ENCODE results near the gene SLC44A1.
A peak's percentile ranks its signal among the peaks of the same experiment; 100 is the strongest.

SLC44A1 gene

DNA sequence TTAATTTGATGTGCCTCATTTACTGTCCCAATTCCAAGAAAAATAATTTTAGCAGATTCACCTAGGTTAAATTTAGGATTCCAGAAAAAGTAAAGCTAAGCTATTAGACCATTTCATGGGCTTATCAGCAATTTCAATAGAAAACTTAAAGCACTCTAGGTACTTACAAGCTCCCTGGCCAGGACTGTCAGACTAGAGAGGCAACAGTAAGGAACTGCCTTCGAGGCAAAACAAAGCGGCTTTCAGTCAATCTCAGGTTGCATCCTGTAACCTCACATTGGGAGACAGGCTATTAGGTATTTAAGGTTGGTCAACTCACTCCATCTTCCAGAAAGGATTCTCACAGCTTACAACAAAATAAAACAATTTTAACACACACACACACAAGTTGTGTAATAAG, 154.7 kb downstream of the SLC44A1 start:
- no peaks in the 10 kb centered on the region for H3K4me1 ChIP-seq (ENCODE audit: control insufficient read depth, insufficient read depth, low read length)
- H3K9ac ChIP-seq (ENCODE audit: low read depth, low read length), result no peak overlapping the region
- no peak overlapping the region for H3K4me2 ChIP-seq (ENCODE audit: low read length)
- H3K27me3 ChIP-seq (ENCODE audit: control insufficient read depth, insufficient read depth, low read length), result no peaks in the 10 kb centered on the region
- H3K36me3 ChIP-seq (ENCODE audit: insufficient read depth, low read length), result peaks cover under 1% of the 10 kb centered on the region
- H3K9me3 ChIP-seq (replicated peaks; ENCODE audit: low read length), result no peaks in the 10 kb centered on the region
- no peak overlapping the region for H3K4me3 ChIP-seq (ENCODE audit: low read length)

- Histone ChIP-seq H3K9ac (ENCODE audit: low read depth, low read length) (no peak overlapping the region), H3K27me3 (ENCODE audit: control insufficient read depth, insufficient read depth, low read length) (no peaks in the 10 kb centered on the region), H3K4me2 (ENCODE audit: low read length) (no peak overlapping the region), H3K4me3 (ENCODE audit: low read length) (no peak overlapping the region), H3K4me1 (ENCODE audit: control insufficient read depth, insufficient read depth, low read length) (no peaks in the 10 kb centered on the region), H3K9me3 (replicated peaks; ENCODE audit: low read length) (no peaks in the 10 kb centered on the region), H3K36me3 (ENCODE audit: insufficient read depth, low read length) (no peaks in the 10 kb centered on the region)
These were observed 157.2 kb downstream of the SLC44A1 start for GRCh38 chr9:105401651-105402050.

DNA sequence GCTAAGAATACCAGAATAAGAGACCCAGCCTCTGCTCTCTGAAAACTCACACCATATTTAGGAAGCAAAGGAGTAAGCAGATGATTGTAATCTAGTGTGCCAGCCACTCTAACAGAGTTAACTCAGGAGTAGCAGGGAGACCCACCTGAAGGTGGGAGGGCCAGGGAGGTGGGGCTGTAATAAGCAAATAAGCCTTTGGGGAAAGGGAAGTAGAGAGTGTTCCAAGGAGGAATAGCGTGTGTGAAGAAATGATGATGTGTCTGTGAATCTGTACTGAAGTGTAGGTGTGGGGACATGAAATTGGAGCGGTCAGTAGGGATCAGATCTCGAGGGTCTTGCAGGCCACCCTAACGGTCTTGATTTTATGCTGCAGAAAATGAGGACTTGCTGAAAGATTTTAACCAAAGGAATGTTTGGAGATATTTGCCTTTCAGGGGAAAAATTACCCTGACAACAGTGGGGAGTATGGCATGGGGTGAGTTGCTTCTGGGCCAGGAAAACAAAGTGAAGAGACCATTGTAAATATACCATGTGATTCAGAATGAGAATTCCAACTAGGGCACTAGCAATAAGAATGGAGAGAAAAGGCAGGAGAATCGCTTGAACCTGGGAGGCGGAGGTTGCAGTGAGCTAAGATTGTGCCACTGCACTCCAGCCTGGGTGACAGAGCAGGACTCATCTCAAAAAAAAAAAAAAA, 159.2 kb downstream of the SLC44A1 start:
- no peak overlapping the region for H3K4me2 ChIP-seq (ENCODE audit: low read length)
- H3K36me3 ChIP-seq (ENCODE audit: insufficient read depth, low read length), result no peaks in the 10 kb centered on the region
- no peaks in the 10 kb centered on the region for H3K9me3 ChIP-seq (replicated peaks; ENCODE audit: low read length)
- no peak overlapping the region for H3K4me3 ChIP-seq (ENCODE audit: low read length)
- no peak overlapping the region for H3K9ac ChIP-seq (ENCODE audit: low read depth, low read length)
- no peaks in the 10 kb centered on the region for H3K4me1 ChIP-seq (ENCODE audit: control insufficient read depth, insufficient read depth, low read length)
- H3K27me3 ChIP-seq (ENCODE audit: control insufficient read depth, insufficient read depth, low read length), result no peaks in the 10 kb centered on the region

DNA sequence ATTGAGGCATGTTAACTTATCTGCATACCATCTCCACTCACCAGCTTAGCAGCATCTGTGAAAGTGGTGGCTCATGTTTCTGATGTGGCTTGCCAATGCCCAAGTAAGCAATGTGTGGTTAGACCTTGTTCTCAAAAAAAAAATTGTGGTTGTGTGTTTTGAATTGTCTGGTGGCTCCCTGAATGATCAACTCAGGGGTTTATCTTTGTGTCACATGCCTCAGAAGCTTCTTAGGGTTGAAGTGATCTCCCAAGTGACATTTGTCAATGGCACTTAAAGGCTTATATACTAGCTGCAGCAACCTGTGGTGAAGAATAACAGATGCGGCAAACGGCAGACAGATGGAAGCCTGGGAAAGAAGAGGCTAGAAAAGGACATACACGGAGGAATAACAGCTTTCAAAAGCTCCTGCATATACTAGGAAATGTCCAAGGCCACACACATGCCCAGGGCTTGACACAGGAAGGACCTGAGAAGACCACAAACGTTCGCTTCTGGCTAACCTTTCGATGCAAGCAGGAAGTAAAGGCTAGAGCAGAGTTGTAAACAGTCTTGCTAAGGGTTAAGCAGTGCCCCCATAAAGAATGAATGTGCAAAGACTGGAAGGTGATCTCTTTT, 161.2 kb downstream of the SLC44A1 start:
- no peak overlapping the region for H3K4me2 ChIP-seq (ENCODE audit: low read length)
- no peak overlapping the region for H3K9ac ChIP-seq (ENCODE audit: low read depth, low read length)
- no peaks in the 10 kb centered on the region for H3K9me3 ChIP-seq (replicated peaks; ENCODE audit: low read length)
- H3K4me1 ChIP-seq (ENCODE audit: control insufficient read depth, insufficient read depth, low read length), result no peaks in the 10 kb centered on the region
- H3K36me3 ChIP-seq (ENCODE audit: insufficient read depth, low read length), result no peaks in the 10 kb centered on the region
- no peaks in the 10 kb centered on the region for H3K27me3 ChIP-seq (ENCODE audit: control insufficient read depth, insufficient read depth, low read length)
- no peak overlapping the region for H3K4me3 ChIP-seq (ENCODE audit: low read length)

DNA sequence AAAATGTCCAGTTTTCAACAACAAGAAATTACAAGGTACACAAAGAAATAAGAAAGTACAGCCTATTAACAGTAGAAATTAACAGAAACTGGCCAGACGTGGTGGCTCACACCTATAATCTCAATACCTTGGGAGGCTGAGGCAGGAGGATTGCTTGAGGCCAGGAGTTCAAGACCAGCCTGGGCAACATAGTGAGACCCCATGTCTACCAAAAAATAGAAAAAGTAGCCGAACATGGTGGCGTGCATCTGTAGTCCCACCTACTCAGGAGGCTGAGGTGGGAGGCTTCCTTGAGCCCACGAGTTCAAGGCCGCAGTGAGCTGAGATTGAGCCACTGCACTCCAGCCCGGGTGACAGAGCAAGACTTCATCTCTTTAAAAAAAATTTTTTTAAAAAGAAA, 161.9 kb downstream of the SLC44A1 start:
- Histone ChIP-seq H3K4me1 (ENCODE audit: control insufficient read depth, insufficient read depth, low read length) (no peaks in the 10 kb centered on the region), H3K27me3 (ENCODE audit: control insufficient read depth, insufficient read depth, low read length) (no peaks in the 10 kb centered on the region), H3K9ac (ENCODE audit: low read depth, low read length) (no peak overlapping the region), H3K4me3 (ENCODE audit: low read length) (no peak overlapping the region), H3K4me2 (ENCODE audit: low read length) (no peak overlapping the region), H3K36me3 (ENCODE audit: insufficient read depth, low read length) (no peaks in the 10 kb centered on the region), H3K9me3 (replicated peaks; ENCODE audit: low read length) (no peaks in the 10 kb centered on the region)

DNA sequence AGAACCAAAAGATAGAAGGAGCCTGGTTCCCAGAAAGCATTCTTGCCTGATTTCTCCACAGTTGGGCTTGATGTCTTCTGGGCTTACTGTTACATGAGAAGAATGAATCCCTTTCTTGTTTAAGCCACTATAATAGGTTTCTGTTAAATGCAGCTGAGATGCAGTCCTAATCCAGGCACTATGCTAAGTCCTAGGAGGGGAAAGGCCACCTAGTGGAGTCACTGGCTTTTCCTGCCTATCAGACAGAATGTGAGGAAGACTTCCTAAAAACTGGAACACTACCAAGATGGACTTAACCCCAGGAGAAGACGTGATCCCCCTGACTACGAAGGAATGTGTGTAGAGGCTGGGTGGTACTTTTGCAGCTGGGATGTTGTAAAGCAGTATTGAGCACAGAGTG, 169.1 kb downstream of the SLC44A1 start:
- H3K4me3 ChIP-seq (ENCODE audit: low read length), result no peak overlapping the region
- H3K9me3 ChIP-seq (replicated peaks; ENCODE audit: low read length), result no peaks in the 10 kb centered on the region

GRCh38 chr9:105414947-105415661, 170.7 kb downstream of the SLC44A1 start:
- Histone ChIP-seq H3K4me1 (ENCODE audit: control insufficient read depth, insufficient read depth, low read length) (peaks cover 3% of the 10 kb centered on the region), H3K27me3 (ENCODE audit: control insufficient read depth, insufficient read depth, low read length) (no peaks in the 10 kb centered on the region)

More for the DNA sequence above, 169.1 kb downstream of the SLC44A1 start:
- H3K36me3 ChIP-seq (ENCODE audit: insufficient read depth, low read length), result no peaks in the 10 kb centered on the region
- no peaks in the 10 kb centered on the region for H3K27me3 ChIP-seq (ENCODE audit: control insufficient read depth, insufficient read depth, low read length)
- no peak overlapping the region for H3K4me2 ChIP-seq (ENCODE audit: low read length)
- H3K9ac ChIP-seq (ENCODE audit: low read depth, low read length), result no peak overlapping the region
- H3K4me1 ChIP-seq (ENCODE audit: control insufficient read depth, insufficient read depth, low read length), result peaks cover 3% of the 10 kb centered on the region

DNA sequence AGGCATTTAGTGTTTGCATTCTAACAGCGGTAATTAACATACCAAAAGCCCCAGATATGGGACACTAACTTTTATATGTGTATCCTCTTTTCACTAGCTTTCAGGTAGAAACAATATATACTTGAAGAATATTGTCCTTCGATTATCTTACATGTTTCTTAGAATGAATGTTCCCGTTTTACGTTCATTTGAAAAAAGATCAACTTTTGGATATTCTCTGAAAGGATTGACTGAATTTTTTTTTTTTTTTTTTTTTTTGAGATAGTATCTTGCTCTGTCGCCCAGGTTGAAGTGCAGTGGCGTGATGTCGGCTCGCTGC, 171.2 kb downstream of the SLC44A1 start:
- H3K9me3 ChIP-seq (replicated peaks; ENCODE audit: low read length), result no peaks in the 10 kb centered on the region
- no peak overlapping the region for H3K4me2 ChIP-seq (ENCODE audit: low read length)
- H3K36me3 ChIP-seq (ENCODE audit: insufficient read depth, low read length), result no peaks in the 10 kb centered on the region
- no peaks in the 10 kb centered on the region for H3K27me3 ChIP-seq (ENCODE audit: control insufficient read depth, insufficient read depth, low read length)
- H3K4me1 ChIP-seq (ENCODE audit: control insufficient read depth, insufficient read depth, low read length), result peaks cover 3% of the 10 kb centered on the region
- H3K4me3 ChIP-seq (ENCODE audit: low read length), result no peak overlapping the region
- no peak overlapping the region for H3K9ac ChIP-seq (ENCODE audit: low read depth, low read length)

More at GRCh38 chr9:105414947-105415661, 170.7 kb downstream of the SLC44A1 start:
- H3K9ac ChIP-seq (ENCODE audit: low read depth, low read length), result no peak overlapping the region
- no peak overlapping the region for H3K4me3 ChIP-seq (ENCODE audit: low read length)
- H3K4me2 ChIP-seq (ENCODE audit: low read length), result peak overlapping the region; percentile 11
- H3K9me3 ChIP-seq (replicated peaks; ENCODE audit: low read length), result no peaks in the 10 kb centered on the region
- no peaks in the 10 kb centered on the region for H3K36me3 ChIP-seq (ENCODE audit: insufficient read depth, low read length)

- Histone ChIP-seq H3K4me2 (ENCODE audit: low read length) (no peak overlapping the region), H3K27me3 (ENCODE audit: control insufficient read depth, insufficient read depth, low read length) (no peaks in the 10 kb centered on the region), H3K4me3 (ENCODE audit: low read length) (no peak overlapping the region), H3K9me3 (replicated peaks; ENCODE audit: low read length) (no peaks in the 10 kb centered on the region), H3K9ac (ENCODE audit: low read depth, low read length) (no peak overlapping the region), H3K4me1 (ENCODE audit: control insufficient read depth, insufficient read depth, low read length) (peaks cover 3% of the 10 kb centered on the region), H3K36me3 (ENCODE audit: insufficient read depth, low read length) (no peaks in the 10 kb centered on the region)
These were observed 172.4 kb downstream of the SLC44A1 start for GRCh38 chr9:105416840-105417239.

DNA sequence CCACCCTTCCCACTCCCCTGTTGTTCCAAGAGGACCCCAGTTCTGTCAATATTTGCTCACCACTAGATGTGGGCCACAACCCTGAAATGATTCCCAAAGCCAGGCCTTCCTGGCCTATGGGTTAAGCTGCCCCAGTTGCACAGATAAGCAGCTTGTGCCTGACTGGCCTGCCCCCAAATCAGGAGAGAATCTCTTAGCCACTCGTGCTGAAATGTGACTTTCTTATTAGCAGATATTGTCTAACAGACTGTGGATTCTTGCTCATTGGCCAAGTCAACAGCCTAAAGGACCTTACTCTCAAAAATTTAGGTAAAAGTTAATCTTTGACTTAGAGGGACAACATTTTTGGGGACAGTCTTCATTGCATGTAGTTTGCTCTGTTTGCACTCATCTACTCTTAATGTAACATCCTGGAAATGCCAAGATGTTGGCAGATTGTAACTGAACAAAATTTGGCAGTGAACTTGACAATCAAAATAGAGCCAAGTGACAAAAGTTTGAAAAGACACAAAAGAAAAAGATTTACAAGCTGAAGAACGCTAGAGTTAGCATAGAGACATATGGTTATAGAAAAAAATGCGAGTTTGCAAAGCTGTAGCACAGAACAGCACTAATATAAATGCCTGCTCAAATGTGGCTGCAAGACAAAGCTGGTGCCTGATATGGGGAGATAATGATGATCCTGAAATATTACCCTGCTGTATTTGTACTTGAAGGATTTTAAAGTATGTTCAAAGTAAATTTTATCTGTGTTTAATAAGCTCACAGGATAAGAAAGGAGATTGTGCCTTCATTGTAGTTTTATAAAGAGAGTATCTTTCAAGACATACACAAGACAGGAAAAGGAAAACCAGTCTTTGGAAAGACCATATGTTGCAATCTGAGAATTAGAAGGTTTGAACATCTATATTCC, 174.4 kb downstream of the SLC44A1 start:
- H3K27me3 ChIP-seq (ENCODE audit: control insufficient read depth, insufficient read depth, low read length), result no peaks in the 10 kb centered on the region
- H3K9ac ChIP-seq (ENCODE audit: low read depth, low read length), result no peak overlapping the region
- H3K9me3 ChIP-seq (replicated peaks; ENCODE audit: low read length), result no peaks in the 10 kb centered on the region
- no peak overlapping the region for H3K4me3 ChIP-seq (ENCODE audit: low read length)
- H3K4me2 ChIP-seq (ENCODE audit: low read length), result no peak overlapping the region
- peaks cover 3% of the 10 kb centered on the region for H3K4me1 ChIP-seq (ENCODE audit: control insufficient read depth, insufficient read depth, low read length)
- no peaks in the 10 kb centered on the region for H3K36me3 ChIP-seq (ENCODE audit: insufficient read depth, low read length)

All from skeletal muscle satellite cell (primary cell).